ENCODE results near the gene JPT1.
A peak's percentile ranks its signal among the peaks of the same experiment; 100 is the strongest.

JPT1 gene

GRCh38 chr17:75090871-75091854 is 63.1 kb downstream of the JPT1 start:
- no peaks in the 10 kb centered on the region for H3K9me3 ChIP-seq (ENCODE audit: control insufficient read depth, insufficient read depth, low read depth, low read length)
- TF ChIP-seq ZNF785 (tag by site-specific recombination; IDR thresholded peaks at IDR 0.05), result no peak
- no peak for TF ChIP-seq ZNF202 (tag by site-specific recombination; IDR thresholded peaks at IDR 0.05; ENCODE audit: borderline replicate concordance)
- TF ChIP-seq KLF16 (tag by site-specific recombination; IDR thresholded peaks at IDR 0.05), result no peak
- TF ChIP-seq GLIS2 (tag by site-specific recombination; IDR thresholded peaks at IDR 0.05), result peak; percentile 47
- no peak for TF ChIP-seq ZNF76 (tag by site-specific recombination; IDR thresholded peaks at IDR 0.05; ENCODE audit: borderline replicate concordance, low read depth)
- TF ChIP-seq PBX3 (CRISPR knock-in tag; IDR thresholded peaks at IDR 0.05), result no peak
- no peak for TF ChIP-seq ZNF23 (tag by site-specific recombination; IDR thresholded peaks at IDR 0.05; ENCODE audit: borderline replicate concordance)
- TF ChIP-seq ZNF677 (tag by site-specific recombination; IDR thresholded peaks at IDR 0.05), result no peak
- 0 out of 2 replicates have a peak, but pooled peaks have one; percentile 14 for TF ChIP-seq ZNF335 (tag by site-specific recombination; conservative IDR thresholded peaks at IDR 0.05)
- no peak for TF ChIP-seq ZNF248 (tag by site-specific recombination; IDR thresholded peaks at IDR 0.05)
- TF ChIP-seq OVOL3 (tag by site-specific recombination; IDR thresholded peaks at IDR 0.05), result no peak
- no peak for TF ChIP-seq ZBTB48 (tag by site-specific recombination; IDR thresholded peaks at IDR 0.05)
- no peak for TF ChIP-seq ZNF621 (tag by site-specific recombination; IDR thresholded peaks at IDR 0.05)
- 0 out of 2 replicates have a peak, but pooled peaks have one; percentile 51 for TF ChIP-seq KLF17 (tag by site-specific recombination; IDR thresholded peaks at IDR 0.05)
- peak; percentile 28; the same call in 1 of the 2 replicates for TF ChIP-seq ZIC2 (tag by site-specific recombination; IDR thresholded peaks at IDR 0.05)
- peak; percentile 93 for TF ChIP-seq ZNF341 (tag by site-specific recombination; IDR thresholded peaks at IDR 0.05; ENCODE audit: low read depth)
- CTCF ChIA-PET, result interaction anchor here (0.6 to 1.7 kb wide), 5 partner anchors 14 to 37 kb away, joined by 3 to 13 read pairs (median 5); no protein-coding TSS in a partner anchor
- POLR2A ChIA-PET, result no interaction called here
- peaks cover 2% of the 10 kb centered on the region; the same call in 1 of the 2 replicates for H3K4me1 ChIP-seq (ENCODE audit: control insufficient read depth, insufficient read depth, low read length)
- no peak overlapping the region for H3K4me3 ChIP-seq (ENCODE audit: low read depth, low read length)
- no peak overlapping the region for H3K27ac ChIP-seq (ENCODE audit: extremely low read depth, low read depth, low read length)
- H3K36me3 ChIP-seq (ENCODE audit: control insufficient read depth in 2 of 2, insufficient read depth in 1 of 2, low read length in 2 of 2), result no peaks in the 10 kb centered on the region

GRCh38 chr17:75088465-75089417 is 65.6 kb downstream of the JPT1 start:
- CTCF ChIA-PET, result interaction anchor here (0.6 to 1.5 kb wide), 4 partner anchors 14 to 44 kb away, joined by 3 to 5 read pairs (median 4); no protein-coding TSS in a partner anchor
- no peaks in the 10 kb centered on the region for H3K9me3 ChIP-seq (ENCODE audit: control insufficient read depth, insufficient read depth, low read depth, low read length)
- POLR2A ChIA-PET, result interaction anchor here (0.7 to 1.2 kb wide), 3 partner anchors 13 to 64 kb away, joined by 3 to 7 read pairs (median 3); no protein-coding TSS in a partner anchor

More at GRCh38 chr17:75088465-75089417, 65.6 kb downstream of the JPT1 start:
- Histone ChIP-seq H3K4me3 (ENCODE audit: low read depth, low read length) (no peak overlapping the region), H3K36me3 (ENCODE audit: control insufficient read depth in 2 of 2, insufficient read depth in 1 of 2, low read length in 2 of 2) (no peaks in the 10 kb centered on the region), H3K27ac (ENCODE audit: extremely low read depth, low read depth, low read length) (no peak overlapping the region), H3K4me1 (ENCODE audit: control insufficient read depth, insufficient read depth, low read length) (0 out of 2 replicates have a peak, but pooled peaks cover 2% of the 10 kb centered on the region)
- TF ChIP-seq ZNF473 (tag by site-specific recombination; IDR thresholded peaks at IDR 0.05) (no peak), ZIC2 (tag by site-specific recombination; IDR thresholded peaks at IDR 0.05) (peak; percentile 59), GLIS2 (tag by site-specific recombination; IDR thresholded peaks at IDR 0.05) (0 out of 2 replicates have a peak, but pooled peaks have one; percentile 21), ZBTB20 (tag by site-specific recombination; IDR thresholded peaks at IDR 0.05) (peak; percentile 36; the same call in 1 of the 2 replicates), PRDM10 (tag by site-specific recombination; IDR thresholded peaks at IDR 0.05) (peak; percentile 50; the same call in 1 of the 2 replicates), ZNF335 (tag by site-specific recombination; conservative IDR thresholded peaks at IDR 0.05) (no peak)

Measured in HEK293 (cell line).